GM12878 (cell line): ENCODE measurements around the gene UBE2QL1. TPM values are rescaled to one million over a fixed set of nuclear protein-coding genes. Genes with fewer than 3 reads are reported as not detected.

Experiments
- ATAC-seq: fragments of 200-7000 bp; cut with Tn5 transposase; 3 replicates; pipeline ENCODE4 v1.9.1; 2020; ENCODE audit warnings: mild to moderate bottlenecking, moderate library complexity
- BruUV-seq: library from RNA; stranded (reverse); fragments of 400-500 nt; replicated peaks from 2 replicates; lab custom pipeline; 2021; lab: Mats Ljungman, UMichigan
- CTCF ChIA-PET: fragments of 300-600 bp; sonication (Branson Sonifier 250); formaldehyde crosslinking; extraction: SDS; loops from one replicate; lab custom pipeline; 2021; ENCODE audit warnings: inconsistent platforms; lab: Yijun Ruan, JAX
- POLR2A ChIA-PET: fragments of 350-600 bp; formaldehyde crosslinking; extraction: SDS; loops from one replicate; lab custom pipeline; 2021; ENCODE audit warnings: inconsistent platforms; lab: Charles Lee
- RAD21 ChIA-PET: fragments of 300-600 bp; sonication (Branson Sonifier 250); formaldehyde crosslinking; loops from one replicate; lab custom pipeline; 2023; ENCODE audit warnings: antibody characterized with exemption; ENCODE audit not compliant: unreplicated experiment; lab: Charles Lee
- SMC1A ChIA-PET: fragments of 300-600 bp; sonication (Branson Sonifier 250); formaldehyde crosslinking; loops from one replicate; lab custom pipeline; 2023; ENCODE audit not compliant: unreplicated experiment, uncharacterized antibody; lab: Charles Lee
- DNase-seq: peaks from one replicate; pipeline ENCODE4 v3.0.0-alpha.2; 2011; ENCODE audit warnings: low read depth, low spot score
- FAIRE-seq: peaks from 3 replicates; lab custom pipeline; 2011; peaks lifted over from hg19 to GRCh38; lab: Jason Lieb, UNC
- H2AFZ ChIP-seq: 2 replicates; pipeline ENCODE4 v1.6.0; 2011; ENCODE audit warnings: low read depth, low read length, control low read depth; ENCODE audit not compliant: control insufficient read depth
- H3K27ac ChIP-seq: 2 replicates; pipeline ENCODE4 v1.5.1; 2011; ENCODE audit warnings: control low read depth; ENCODE audit not compliant: control insufficient read depth, insufficient read depth
- H3K27me3 ChIP-seq, 2 experiments: replicated peaks in 1 of 2; 2 replicates each; pipeline versions ENCODE4 v1.6.0 to v1.6.1; 2011; ENCODE audit warnings: low read length in 1 of 2; ENCODE audit not compliant: control insufficient read depth in 2 of 2, insufficient read depth in 2 of 2
- H3K36me3 ChIP-seq, 2 experiments: 2 replicates each; pipeline ENCODE4 v1.5.1; 2011; ENCODE audit warnings: low read length in 1 of 2; ENCODE audit not compliant: control insufficient read depth in 2 of 2, insufficient read depth in 2 of 2
- H3K4me1 ChIP-seq: 2 replicates; pipeline ENCODE4 v1.6.1; 2011; ENCODE audit warnings: mild to moderate bottlenecking, low read length, moderate library complexity, mixed read lengths; ENCODE audit not compliant: control insufficient read depth, insufficient read depth
- H3K4me2 ChIP-seq: 2 replicates; pipeline ENCODE4 v1.6.0; 2011; ENCODE audit warnings: control low read depth; ENCODE audit not compliant: control insufficient read depth, insufficient read depth
- H3K4me3 ChIP-seq: fragments of 200-600 bp; sonication (generic); 2 replicates; pipeline ENCODE4 v1.5.1; 2016
- H3K79me2 ChIP-seq: 2 replicates; pipeline ENCODE4 v1.6.0; 2011; ENCODE audit warnings: low read length; ENCODE audit not compliant: control insufficient read depth, insufficient read depth
- H3K9ac ChIP-seq: 2 replicates; pipeline ENCODE4 v1.8.0; 2011; ENCODE audit warnings: low read length, control low read depth, mixed read lengths; ENCODE audit not compliant: control insufficient read depth, insufficient read depth
- H3K9me3 ChIP-seq: replicated peaks from 3 replicates; pipeline ENCODE4 v1.5.1; 2011; ENCODE audit warnings: mild to moderate bottlenecking, low read length; ENCODE audit not compliant: control insufficient read depth, insufficient read depth
- H4K20me1 ChIP-seq: 2 replicates; pipeline ENCODE4 v1.6.0; 2011; ENCODE audit not compliant: control insufficient read depth, insufficient read depth
- CHD2 ChIP-seq: IDR thresholded peaks from 2 replicates; pipeline ENCODE4 v1.6.1; 2011; ENCODE audit warnings: low read depth, low read length, improper control_type of control experiment, borderline replicate concordance
- FOXK2 ChIP-seq: fragments of 450-650 bp; IDR thresholded peaks from 2 replicates; pipeline ENCODE4 v1.6.1; 2017; ENCODE audit warnings: mild to moderate bottlenecking, moderate library complexity
- HDAC2 ChIP-seq: fragments of 200-600 bp; sonication (generic); IDR thresholded peaks from 2 replicates; pipeline ENCODE4 v1.6.1; 2017
- IKZF1 ChIP-seq: fragments of 450-650 bp; conservative IDR thresholded peaks from 2 replicates; pipeline ENCODE4 v1.6.1; 2017; ENCODE audit warnings: antibody characterized with exemption, mild to moderate bottlenecking
- MYB ChIP-seq: fragments of 150-350 bp; IDR thresholded peaks from 2 replicates; pipeline ENCODE4 v1.6.1; 2014; ENCODE audit warnings: mild to moderate bottlenecking, low read depth, low read length, borderline replicate concordance
- NR2C2 ChIP-seq: IDR thresholded peaks from 2 replicates; pipeline ENCODE4 v1.6.1; 2011; ENCODE audit warnings: borderline replicate concordance, low read depth; ENCODE audit not compliant: control insufficient read depth, insufficient read length
- PAX8 ChIP-seq: fragments of 450-650 bp; IDR thresholded peaks from 2 replicates; pipeline ENCODE4 v1.6.1; 2017; ENCODE audit warnings: mild to moderate bottlenecking, moderate library complexity
- RAD51 ChIP-seq: fragments of 450-650 bp; IDR thresholded peaks from 2 replicates; pipeline ENCODE4 v1.6.1; 2016; ENCODE audit warnings: moderate library complexity, mild to moderate bottlenecking, inconsistent platforms
- RBBP5 ChIP-seq: fragments of 200-600 bp; sonication (generic); conservative IDR thresholded peaks from 2 replicates; pipeline ENCODE4 v1.6.1; 2016
- SMARCA5 ChIP-seq: fragments of 450-650 bp; IDR thresholded peaks from 2 replicates; pipeline ENCODE4 v1.6.1; 2017; ENCODE audit warnings: mild to moderate bottlenecking
- SP1 ChIP-seq: IDR thresholded peaks from one replicate; pipeline ENCODE4 v1.6.1; 2011; ENCODE audit warnings: low read depth, low read length
- SREBF1 ChIP-seq: IDR thresholded peaks from 2 replicates; pipeline ENCODE4 v1.6.1; 2012; ENCODE audit warnings: mild to moderate bottlenecking, low read length
- STAT3 ChIP-seq: IDR thresholded peaks from 2 replicates; pipeline ENCODE4 v1.6.1; 2011; ENCODE audit warnings: low read depth, low read length, improper control_type of control experiment
- WGBS: methylation state at CpG from one replicate; pipeline ENCODE4 v1.1.6; 2016; ENCODE audit warnings: low lambda C conversion rate; ENCODE audit not compliant: insufficient replicate concordance, insufficient coverage; ENCODE audit errors: missing lambda C conversion rate; 5-methylcytosine and 5-hydroxymethylcytosine counted together
- in situ Hi-C: fragments of 300-500 bp; cut with MboI; formaldehyde crosslinking; loops from 9 replicates; pipeline ENCODE4 v1.14.3; 2018; ENCODE audit warnings: mixed read lengths
- intact Hi-C: fragments of 100-400 bp; cut with micrococcal nuclease; formaldehyde crosslinking; loops from one replicate; pipeline ENCODE4 v1.14.2; 2022; ENCODE audit not compliant: unreplicated experiment
- polyA plus RNA-seq, 11 experiments: library from polyadenylated mRNA; depleted of rRNA in 4 of 11; unstranded in 6 of 11; stranded (reverse) in 5 of 11; fragments of >200 nt; fragmentation: Nextera tagmentation in 4 of 11; fragmentation: Illumina TruSeq in 1 of 11; extraction: Ambion mirVana in 4 of 11; extraction: Trizol in 1 of 11; gene quantifications; 1 replicate in 1 of 11; 2 replicates in 10 of 11; pipeline versions ENCODE4 v1.2.1 to v1.2.3, GENCODE V29; 2011 to 2016; ENCODE audit warnings: inconsistent platforms in 2 of 11, missing spikeins in 2 of 11, low read depth in 1 of 11
- total RNA-seq, 4 experiments: library from RNA; depleted of rRNA in 3 of 4; stranded (reverse); fragments of >200 nt in 3 of 4; fragmentation: Illumina TruSeq in 1 of 4; extraction: Trizol in 1 of 4; gene quantifications; 2 replicates each; pipeline versions ENCODE4 v1.2.1 to v1.2.3, GENCODE V29; 2013 to 2021
- TF ChIP-seq, protein P1 (sequence below): fragments of 450-650 bp; conservative IDR thresholded peaks from 2 replicates; pipeline ENCODE4 v1.6.1; 2017; ENCODE audit warnings: mild to moderate bottlenecking, moderate library complexity
- TF ChIP-seq, protein P2 (sequence below): IDR thresholded peaks from 2 replicates; pipeline ENCODE4 v1.6.1; 2011; ENCODE audit warnings: low read depth, low read length, improper control_type of control experiment, borderline replicate concordance
- TF ChIP-seq, protein P3 (sequence below): IDR thresholded peaks from 2 replicates; pipeline ENCODE4 v1.6.1; 2012; ENCODE audit warnings: low read depth, low read length, improper control_type of control experiment
- TF ChIP-seq, protein P4 (sequence below): IDR thresholded peaks from 2 replicates; pipeline ENCODE4 v1.6.1; 2012; ENCODE audit warnings: low read depth, low read length, improper control_type of control experiment

Gene UBE2QL1
- total and polyA plus RNA-seq, 10 of the 15 experiments (the other 5 are each of a cell fraction or from before 2014, with no cell fraction given): 0.03 to 0.62 (median 0.04) TPM; not detected in 6

DNA sequence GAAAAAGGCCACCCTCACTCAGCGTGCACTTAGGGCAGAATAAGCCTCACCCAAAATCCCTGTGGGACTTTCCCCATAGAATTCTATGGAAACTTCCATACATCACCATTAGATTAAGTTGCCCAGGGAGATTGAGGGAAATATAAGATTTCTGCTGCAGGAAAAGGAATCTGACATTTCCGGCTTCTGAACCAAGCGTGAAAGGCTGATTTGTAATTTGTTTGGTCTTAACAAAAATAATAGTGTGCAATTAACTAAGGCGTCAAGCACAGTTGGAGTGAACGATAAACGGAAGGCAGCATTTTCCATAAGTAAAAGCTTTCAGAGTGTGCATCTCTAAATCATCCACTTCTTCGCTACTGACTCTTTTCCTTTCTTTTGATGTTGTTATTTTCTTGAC, 14.0 kb downstream of the UBE2QL1 start:
- no peak for DNase-seq
- Histone ChIP-seq H2AFZ (no peak overlapping the region), H3K4me2 (no peak overlapping the region), H3K4me3 (no peak overlapping the region), H4K20me1 (no peaks in the 10 kb centered on the region), H3K36me3 (no peaks in the 10 kb centered on the region), H3K9me3 (no peaks in the 10 kb centered on the region; the same call in 2 of the 3 replicates), H3K9ac (no peak overlapping the region), H3K27me3 (no peaks in the 10 kb centered on the region; a peak in 1 of 4 replicates), H3K79me2 (no peaks in the 10 kb centered on the region), H3K27ac (no peak overlapping the region), H3K4me1 (no peaks in the 10 kb centered on the region)
- RAD21 ChIA-PET: no interaction called here
- TF ChIP-seq, protein P1, sequence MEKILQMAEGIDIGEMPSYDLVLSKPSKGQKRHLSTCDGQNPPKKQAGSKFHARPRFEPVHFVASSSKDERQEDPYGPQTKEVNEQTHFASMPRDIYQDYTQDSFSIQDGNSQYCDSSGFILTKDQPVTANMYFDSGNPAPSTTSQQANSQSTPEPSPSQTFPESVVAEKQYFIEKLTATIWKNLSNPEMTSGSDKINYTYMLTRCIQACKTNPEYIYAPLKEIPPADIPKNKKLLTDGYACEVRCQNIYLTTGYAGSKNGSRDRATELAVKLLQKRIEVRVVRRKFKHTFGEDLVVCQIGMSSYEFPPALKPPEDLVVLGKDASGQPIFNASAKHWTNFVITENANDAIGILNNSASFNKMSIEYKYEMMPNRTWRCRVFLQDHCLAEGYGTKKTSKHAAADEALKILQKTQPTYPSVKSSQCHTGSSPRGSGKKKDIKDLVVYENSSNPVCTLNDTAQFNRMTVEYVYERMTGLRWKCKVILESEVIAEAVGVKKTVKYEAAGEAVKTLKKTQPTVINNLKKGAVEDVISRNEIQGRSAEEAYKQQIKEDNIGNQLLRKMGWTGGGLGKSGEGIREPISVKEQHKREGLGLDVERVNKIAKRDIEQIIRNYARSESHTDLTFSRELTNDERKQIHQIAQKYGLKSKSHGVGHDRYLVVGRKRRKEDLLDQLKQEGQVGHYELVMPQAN: no peak
- no peak for TF ChIP-seq NR2C2
- no peak for TF ChIP-seq STAT3
- no peak for TF ChIP-seq CHD2
- no peak for TF ChIP-seq RBBP5
- TF ChIP-seq SREBF1: no peak
- no peak for TF ChIP-seq PAX8
- TF ChIP-seq, protein P2, sequence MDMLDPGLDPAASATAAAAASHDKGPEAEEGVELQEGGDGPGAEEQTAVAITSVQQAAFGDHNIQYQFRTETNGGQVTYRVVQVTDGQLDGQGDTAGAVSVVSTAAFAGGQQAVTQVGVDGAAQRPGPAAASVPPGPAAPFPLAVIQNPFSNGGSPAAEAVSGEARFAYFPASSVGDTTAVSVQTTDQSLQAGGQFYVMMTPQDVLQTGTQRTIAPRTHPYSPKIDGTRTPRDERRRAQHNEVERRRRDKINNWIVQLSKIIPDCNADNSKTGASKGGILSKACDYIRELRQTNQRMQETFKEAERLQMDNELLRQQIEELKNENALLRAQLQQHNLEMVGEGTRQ: no peak
- no peak for TF ChIP-seq IKZF1
- no peak for TF ChIP-seq RAD51
- TF ChIP-seq HDAC2: no peak
- TF ChIP-seq, protein P3, sequence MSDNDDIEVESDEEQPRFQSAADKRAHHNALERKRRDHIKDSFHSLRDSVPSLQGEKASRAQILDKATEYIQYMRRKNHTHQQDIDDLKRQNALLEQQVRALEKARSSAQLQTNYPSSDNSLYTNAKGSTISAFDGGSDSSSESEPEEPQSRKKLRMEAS: no peak
- TF ChIP-seq SMARCA5: no peak
- no peak for TF ChIP-seq MYB
- no peak for TF ChIP-seq FOXK2
- no peak for TF ChIP-seq SP1
- TF ChIP-seq, protein P4, sequence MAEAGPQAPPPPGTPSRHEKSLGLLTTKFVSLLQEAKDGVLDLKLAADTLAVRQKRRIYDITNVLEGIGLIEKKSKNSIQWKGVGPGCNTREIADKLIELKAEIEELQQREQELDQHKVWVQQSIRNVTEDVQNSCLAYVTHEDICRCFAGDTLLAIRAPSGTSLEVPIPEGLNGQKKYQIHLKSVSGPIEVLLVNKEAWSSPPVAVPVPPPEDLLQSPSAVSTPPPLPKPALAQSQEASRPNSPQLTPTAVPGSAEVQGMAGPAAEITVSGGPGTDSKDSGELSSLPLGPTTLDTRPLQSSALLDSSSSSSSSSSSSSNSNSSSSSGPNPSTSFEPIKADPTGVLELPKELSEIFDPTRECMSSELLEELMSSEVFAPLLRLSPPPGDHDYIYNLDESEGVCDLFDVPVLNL: no peak
- POLR2A ChIA-PET: no interaction called here
- CTCF ChIA-PET: no interaction called here
- BruUV-seq: no TSS peak
- intact Hi-C loops (no loop called here), in situ Hi-C loops (no loop called here)
- FAIRE-seq: no peak
- 95% methylated on average over 7 of the region's 7 CpGs for WGBS
- ATAC-seq: no peak
- SMC1A ChIA-PET: no interaction called here
